Measurements from ENCODE around the gene CPEB3. TPM values are rescaled to one million over a fixed set of nuclear protein-coding genes. Genes with fewer than 3 reads are reported as not detected.

The CPEB3 gene
- total and polyA plus RNA-seq, 12 donors: 1.6 to 13.4 (median 6.1) TPM

DNA sequence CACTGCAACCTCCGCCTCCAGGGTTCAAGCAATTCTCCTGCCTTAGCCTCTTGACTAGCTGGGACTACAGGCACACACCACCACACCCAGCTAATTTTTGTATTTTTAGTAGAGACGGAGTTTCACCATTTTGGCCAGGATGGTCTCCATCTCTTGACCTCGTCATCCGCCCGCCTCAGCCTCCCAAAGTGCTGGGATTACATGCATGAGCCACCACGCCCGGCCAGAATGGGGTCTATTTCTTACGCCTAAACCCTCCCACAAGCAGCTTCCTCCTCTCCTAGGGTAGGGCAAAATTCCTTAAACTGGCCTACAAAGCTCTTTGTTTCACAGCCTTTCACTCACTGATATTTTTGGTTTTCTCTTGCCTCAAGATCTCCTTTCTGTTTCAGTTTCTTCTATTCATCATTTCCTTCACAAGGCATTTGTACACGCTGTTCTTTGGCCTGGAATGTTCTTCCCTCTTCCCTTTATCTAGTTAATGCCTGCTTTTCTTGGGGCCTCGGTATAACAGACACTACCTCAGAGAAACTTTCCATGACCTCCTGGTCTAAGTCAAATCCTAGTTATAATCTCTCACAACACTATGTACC is 6.7 kb downstream of the CPEB3 start:
- Histone ChIP-seq H3K9me3 (replicated peaks in 1 of 3) (no peaks in the 10 kb centered on the region), H3K4me3 (no peak overlapping the region), H3K4me1 (replicated peaks in 1 of 2) (peaks cover 0 to 25% of the 10 kb centered on the region in 2 donors), H3K27me3 (no peaks in the 10 kb centered on the region), H3K27ac (peak overlapping the region; percentile 4 to 89 (median 76)), H3K36me3 (replicated peaks in 1 of 2) (no peaks in the 10 kb centered on the region)
- peak in 1 of 7 donors; percentile 10 for DNase-seq
- TF ChIP-seq, protein P1, sequence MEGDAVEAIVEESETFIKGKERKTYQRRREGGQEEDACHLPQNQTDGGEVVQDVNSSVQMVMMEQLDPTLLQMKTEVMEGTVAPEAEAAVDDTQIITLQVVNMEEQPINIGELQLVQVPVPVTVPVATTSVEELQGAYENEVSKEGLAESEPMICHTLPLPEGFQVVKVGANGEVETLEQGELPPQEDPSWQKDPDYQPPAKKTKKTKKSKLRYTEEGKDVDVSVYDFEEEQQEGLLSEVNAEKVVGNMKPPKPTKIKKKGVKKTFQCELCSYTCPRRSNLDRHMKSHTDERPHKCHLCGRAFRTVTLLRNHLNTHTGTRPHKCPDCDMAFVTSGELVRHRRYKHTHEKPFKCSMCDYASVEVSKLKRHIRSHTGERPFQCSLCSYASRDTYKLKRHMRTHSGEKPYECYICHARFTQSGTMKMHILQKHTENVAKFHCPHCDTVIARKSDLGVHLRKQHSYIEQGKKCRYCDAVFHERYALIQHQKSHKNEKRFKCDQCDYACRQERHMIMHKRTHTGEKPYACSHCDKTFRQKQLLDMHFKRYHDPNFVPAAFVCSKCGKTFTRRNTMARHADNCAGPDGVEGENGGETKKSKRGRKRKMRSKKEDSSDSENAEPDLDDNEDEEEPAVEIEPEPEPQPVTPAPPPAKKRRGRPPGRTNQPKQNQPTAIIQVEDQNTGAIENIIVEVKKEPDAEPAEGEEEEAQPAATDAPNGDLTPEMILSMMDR (IDR thresholded peaks at IDR 0.05): no peak
- no peak for TF ChIP-seq POLR2A (IDR thresholded peaks at IDR 0.05)
- 55 to 74% (median 64%) methylated on average over 10 of the region's 10 CpGs for WGBS, 4 donors
- intact Hi-C loops (cut with DNase I): no loop called here

DNA sequence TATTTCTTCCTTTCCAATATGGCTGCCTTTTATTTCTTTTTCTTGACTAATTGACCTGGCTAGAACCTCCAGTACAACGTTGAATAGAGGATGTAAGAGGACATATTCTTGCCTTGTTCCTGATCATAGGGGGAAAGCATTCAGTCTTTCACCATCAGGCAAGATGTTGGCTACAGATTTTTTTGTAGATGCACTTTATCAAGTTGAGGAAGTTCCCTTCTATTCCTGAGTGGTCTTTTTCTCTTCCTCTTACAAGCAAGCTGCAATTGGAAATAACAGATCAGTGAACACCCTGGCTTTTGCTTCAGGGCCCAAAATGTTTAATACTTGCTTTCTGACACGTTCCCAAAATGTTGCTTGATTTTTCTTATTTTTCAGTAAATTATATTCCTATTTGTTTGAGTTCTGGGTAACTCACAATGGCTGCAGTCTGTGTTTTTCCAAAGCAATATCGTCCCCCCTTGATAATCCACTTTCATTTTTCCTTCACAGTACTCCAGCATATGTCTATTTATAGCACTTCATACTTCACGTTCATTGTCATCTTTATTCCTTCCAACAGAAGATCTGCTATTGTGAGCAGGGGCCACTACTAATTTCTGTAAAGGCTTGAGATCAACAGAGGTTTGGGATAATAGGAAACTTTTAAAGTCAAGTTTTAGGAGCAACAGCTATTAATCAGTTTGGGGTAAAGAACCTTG is 11.7 kb downstream of the CPEB3 start:
- peaks cover 0 to 20% of the 10 kb centered on the region in 2 donors for H3K4me1 ChIP-seq (replicated peaks in 1 of 2)
- H3K4me3 ChIP-seq: peak overlapping the region in 2 of 4 donors; percentile 5 to 51
- no peak for DNase-seq
- no peak for TF ChIP-seq POLR2A (IDR thresholded peaks at IDR 0.05)
- TF ChIP-seq, protein P1 (IDR thresholded peaks at IDR 0.05): no peak
- no peaks in the 10 kb centered on the region for H3K36me3 ChIP-seq (replicated peaks in 1 of 2)
- intact Hi-C loops (cut with DNase I): no loop called here
- H3K27me3 ChIP-seq: no peaks in the 10 kb centered on the region
- WGBS, 4 donors: 7 to 17% (median 16%) methylated on average over 4 of the region's 4 CpGs
- H3K9me3 ChIP-seq (replicated peaks in 1 of 3): no peaks in the 10 kb centered on the region
- peak overlapping the region; percentile 0 to 72 (median 57) for H3K27ac ChIP-seq

DNA sequence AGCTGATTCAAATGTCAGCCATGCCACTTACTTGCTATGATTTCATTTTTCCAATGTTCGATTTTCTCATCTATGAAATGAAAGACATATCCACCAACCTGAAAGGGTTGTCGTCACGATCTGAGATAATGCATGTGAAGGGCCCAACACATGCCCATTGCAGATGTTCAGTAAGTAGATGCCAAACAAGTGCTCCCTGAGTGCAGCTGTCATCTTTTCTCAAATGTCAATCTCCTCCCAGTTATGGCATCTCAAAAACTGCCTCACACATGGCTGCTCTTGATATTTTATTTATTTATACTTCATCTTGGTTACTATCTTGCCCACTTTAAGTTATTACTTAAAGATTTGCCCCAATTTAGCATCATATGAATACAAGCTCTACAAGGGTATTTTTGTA is 16.8 kb downstream of the CPEB3 start:
- no peak for DNase-seq
- H3K4me3 ChIP-seq: no peak overlapping the region
- no peak overlapping the region for H3K27ac ChIP-seq
- 95 to 98% (median 96%) methylated on average over 3 of the region's 3 CpGs for WGBS, 4 donors
- TF ChIP-seq, protein P1 (IDR thresholded peaks at IDR 0.05): no peak
- TF ChIP-seq POLR2A (IDR thresholded peaks at IDR 0.05): no peak
- no peaks in the 10 kb centered on the region for H3K36me3 ChIP-seq (replicated peaks in 1 of 2)
- intact Hi-C loops (cut with DNase I): no loop called here
- no peaks in the 10 kb centered on the region for H3K9me3 ChIP-seq (replicated peaks in 1 of 3)
- H3K27me3 ChIP-seq: no peaks in the 10 kb centered on the region
- H3K4me1 ChIP-seq (replicated peaks in 1 of 2): peaks cover 0 to 8% of the 10 kb centered on the region in 2 donors

DNA sequence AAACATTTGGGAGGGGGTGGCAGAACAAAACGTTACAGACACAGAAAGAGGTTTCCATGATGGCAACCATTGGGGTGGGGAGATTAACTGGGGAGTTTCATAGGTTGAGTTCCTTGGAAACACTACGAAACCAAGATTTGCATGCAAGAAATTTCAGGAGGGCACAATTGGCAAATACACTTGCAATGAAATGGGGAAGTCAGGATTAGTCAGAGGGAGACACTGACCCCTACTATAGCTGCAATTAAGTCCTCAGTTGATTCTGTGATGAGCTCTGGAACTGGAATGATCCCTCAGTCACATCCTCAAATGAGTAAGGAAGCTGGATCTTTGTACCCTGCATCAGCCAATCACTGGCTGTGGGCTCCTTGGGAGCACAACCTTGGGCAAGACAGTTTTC is 22.1 kb downstream of the CPEB3 start:
- TF ChIP-seq, protein P1 (IDR thresholded peaks at IDR 0.05): no peak
- TF ChIP-seq POLR2A (IDR thresholded peaks at IDR 0.05): no peak
- Histone ChIP-seq H3K4me3 (no peak overlapping the region), H3K9me3 (replicated peaks in 1 of 3) (no peaks in the 10 kb centered on the region), H3K27ac (no peak overlapping the region), H3K27me3 (no peaks in the 10 kb centered on the region), H3K4me1 (replicated peaks in 1 of 2) (peaks cover 0 to 5% of the 10 kb centered on the region in 2 donors), H3K36me3 (replicated peaks in 1 of 2) (no peaks in the 10 kb centered on the region)
- DNase-seq: no peak
- WGBS, 4 donors: 69 to 86% (median 83%) methylated on average over 2 of the region's 2 CpGs
- intact Hi-C loops (cut with DNase I): no loop called here

Data from adrenal gland (tissue), 12 donors.